GM21381 (cell line): Measurements from ENCODE around the gene HBZ.
"Not testable (repeated sequence)": the region's sequence is repeated elsewhere in the genome, so short reads cannot be mapped to it uniquely, and the experiment has no call there.

Experiments used
- ATAC-seq: cut with Tn5 transposase; IDR thresholded peaks from one replicate; pipeline ENCODE4 v1.9.1; 2021; ENCODE audit warnings: mild to moderate bottlenecking, moderate library complexity; ENCODE audit not compliant: unreplicated experiment

HBZ gene

DNA sequence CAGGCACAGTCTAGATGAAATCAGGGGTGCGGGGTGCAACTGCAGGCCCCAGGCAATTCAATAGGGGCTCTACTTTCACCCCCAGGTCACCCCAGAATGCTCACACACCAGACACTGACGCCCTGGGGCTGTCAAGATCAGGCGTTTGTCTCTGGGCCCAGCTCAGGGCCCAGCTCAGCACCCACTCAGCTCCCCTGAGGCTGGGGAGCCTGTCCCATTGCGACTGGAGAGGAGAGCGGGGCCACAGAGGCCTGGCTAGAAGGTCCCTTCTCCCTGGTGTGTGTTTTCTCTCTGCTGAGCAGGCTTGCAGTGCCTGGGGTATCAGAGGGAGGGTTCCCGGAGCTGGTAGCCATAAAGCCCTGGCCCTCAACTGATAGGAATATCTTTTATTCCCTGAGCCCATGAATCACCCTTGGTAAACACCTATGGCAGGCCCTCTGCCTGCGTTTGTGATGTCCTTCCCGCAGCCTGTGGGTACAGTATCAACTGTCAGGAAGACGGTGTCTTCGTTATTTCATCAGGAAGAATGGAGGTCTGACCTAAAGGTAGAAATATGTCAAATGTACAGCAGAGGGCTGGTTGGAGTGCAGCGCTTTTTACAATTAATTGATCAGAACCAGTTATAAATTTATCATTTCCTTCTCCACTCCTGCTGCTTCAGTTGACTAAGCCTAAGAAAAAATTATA lies 25.7 kb downstream of the HBZ start:
- ATAC-seq, result no peak

DNA sequence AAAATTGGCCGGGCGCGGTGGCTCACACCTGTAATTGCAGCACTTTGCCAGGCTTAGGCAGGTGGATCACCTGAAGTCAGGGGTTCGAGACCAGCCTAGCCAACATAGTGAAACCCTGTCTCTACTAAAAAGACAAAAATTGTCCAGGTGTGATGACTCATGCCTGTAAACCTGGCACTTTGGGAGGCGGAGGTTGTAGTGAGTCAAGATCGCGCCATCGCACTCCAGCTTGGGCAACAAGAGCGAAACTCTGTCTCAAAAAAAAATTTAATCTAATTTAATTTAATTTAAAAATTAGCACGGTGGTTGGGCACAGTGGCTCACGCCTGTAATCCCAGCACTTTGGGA lies 26.2 kb downstream of the HBZ start:
- no peak for ATAC-seq

DNA sequence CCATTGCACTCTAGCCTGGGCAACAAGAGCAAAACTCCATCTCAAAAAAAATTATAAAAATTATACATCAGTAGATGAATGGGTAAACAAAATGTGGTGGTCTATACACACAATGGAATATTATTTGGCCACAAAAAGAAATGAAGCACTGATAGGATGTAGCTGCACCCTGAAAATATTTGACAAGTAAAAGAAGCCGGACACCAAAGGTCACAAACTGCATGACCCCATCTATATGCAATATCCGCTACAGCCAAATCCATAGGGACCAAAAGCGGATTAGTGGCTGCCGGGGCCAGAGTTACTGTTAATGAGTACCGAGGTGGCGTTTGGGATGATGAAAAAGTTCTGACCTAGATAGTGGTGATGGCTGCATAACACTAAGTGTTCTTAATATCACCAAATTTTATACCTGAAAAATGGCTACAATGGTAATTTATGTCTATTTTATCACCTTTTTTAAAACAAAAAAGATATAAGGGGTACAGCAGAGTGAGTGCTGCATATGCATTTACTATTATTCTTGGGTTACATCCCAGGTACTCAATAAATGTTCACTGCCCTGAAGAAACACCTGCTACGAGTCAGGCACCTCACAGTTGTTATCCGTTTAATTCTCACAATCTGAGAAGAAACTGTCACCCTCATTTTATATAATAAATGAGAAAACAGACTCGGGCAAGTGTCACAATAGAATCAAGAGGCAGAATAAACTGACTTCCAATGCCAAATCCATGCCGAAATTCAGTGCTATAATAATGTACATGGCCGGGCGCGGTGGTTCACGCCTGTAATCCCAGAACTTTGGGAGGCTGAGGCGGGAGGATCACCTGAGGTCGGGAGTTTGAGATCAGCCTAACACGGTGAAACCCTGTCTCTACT lies 27.0 kb downstream of the HBZ start:
- ATAC-seq, result no peak

DNA sequence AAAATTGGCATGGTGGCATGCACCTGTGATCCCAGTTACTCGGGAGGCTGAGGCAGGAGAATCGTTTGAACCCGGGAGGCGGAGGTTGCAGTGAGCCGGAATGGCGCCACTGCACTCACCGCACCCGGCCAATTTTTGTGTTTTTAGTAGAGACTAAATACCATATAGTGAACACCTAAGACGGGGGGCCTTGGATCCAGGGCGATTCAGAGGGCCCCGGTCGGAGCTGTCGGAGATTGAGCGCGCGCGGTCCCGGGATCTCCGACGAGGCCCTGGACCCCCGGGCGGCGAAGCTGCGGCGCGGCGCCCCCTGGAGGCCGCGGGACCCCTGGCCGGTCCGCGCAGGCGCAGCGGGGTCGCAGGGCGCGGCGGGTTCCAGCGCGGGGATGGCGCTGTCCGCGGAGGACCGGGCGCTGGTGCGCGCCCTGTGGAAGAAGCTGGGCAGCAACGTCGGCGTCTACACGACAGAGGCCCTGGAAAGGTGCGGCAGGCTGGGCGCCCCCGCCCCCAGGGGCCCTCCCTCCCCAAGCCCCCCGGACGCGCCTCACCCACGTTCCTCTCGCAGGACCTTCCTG lies 27.7 kb downstream of the HBZ start, which contains the start of gene HBQ1:
HBQ1 (plus strand) TSS at position 359 of the 575 bp plus-strand sequence; CDS start at position 387, 28 bp downstream.
- no peak for ATAC-seq

DNA sequence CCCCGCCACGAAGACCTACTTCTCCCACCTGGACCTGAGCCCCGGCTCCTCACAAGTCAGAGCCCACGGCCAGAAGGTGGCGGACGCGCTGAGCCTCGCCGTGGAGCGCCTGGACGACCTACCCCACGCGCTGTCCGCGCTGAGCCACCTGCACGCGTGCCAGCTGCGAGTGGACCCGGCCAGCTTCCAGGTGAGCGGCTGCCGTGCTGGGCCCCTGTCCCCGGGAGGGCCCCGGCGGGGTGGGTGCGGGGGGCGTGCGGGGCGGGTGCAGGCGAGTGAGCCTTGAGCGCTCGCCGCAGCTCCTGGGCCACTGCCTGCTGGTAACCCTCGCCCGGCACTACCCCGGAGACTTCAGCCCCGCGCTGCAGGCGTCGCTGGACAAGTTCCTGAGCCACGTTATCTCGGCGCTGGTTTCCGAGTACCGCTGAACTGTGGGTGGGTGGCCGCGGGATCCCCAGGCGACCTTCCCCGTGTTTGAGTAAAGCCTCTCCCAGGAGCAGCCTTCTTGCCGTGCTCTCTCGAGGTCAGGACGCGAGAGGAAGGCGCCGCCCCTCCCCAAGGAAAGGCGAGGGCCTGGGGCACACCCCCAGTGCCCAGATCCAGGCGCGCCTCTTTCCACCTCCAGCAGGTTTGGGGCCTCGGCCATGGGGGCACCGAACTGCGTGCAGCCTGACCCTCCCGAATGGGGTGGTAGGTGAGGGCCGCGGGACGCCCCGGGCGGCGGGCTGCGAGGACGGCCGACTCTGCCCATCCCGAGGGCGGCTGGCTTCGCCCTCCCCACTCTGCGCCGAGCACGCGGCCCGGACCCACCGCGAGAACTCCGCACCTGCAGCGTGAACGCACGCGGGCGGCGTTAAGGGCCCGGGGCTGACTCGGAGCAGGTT lies 28.5 kb downstream of the HBZ start:
- no peak for ATAC-seq

DNA sequence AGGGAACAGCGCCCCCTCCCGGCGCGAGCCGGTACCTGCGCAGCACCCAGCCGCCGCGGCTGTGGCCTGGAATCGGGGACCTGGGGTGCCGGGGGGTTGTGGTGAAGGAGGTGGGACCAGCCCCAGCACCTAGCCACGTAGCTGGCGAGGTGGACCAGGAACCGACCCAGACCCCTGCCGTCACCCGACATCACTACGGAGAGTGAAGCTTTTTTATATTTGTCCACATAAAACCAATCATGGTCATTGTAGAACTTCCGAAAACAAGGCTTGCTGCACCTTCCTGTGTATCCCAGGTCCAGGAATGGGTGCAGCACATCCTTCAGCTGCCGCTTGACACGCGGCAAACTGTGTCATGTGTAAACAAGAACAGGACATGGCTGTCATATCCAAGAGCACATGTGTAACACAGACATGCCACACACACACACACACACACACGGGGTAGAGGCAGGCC lies 29.1 kb downstream of the HBZ start:
- no peak for ATAC-seq

DNA sequence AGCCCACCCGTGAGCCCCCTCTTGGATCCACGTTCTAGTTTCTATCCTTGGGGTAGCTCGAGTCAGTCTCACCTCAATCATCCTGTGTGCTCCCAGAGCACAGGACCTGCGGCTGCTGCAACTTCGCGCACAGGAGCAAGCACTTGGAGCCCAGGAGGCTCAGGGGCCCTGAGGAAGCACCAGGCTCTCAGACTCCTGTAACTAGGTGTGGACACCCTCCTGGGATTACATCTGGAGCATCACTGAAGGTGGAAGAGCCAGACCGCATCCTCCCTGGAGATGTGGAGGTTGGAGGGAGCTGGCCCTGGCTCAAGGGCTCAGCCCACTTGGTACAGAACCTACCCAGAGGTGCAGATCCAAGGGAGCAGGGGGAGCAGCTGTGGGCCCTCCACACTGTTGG lies 30.6 kb downstream of the HBZ start:
- ATAC-seq, result no peak

DNA sequence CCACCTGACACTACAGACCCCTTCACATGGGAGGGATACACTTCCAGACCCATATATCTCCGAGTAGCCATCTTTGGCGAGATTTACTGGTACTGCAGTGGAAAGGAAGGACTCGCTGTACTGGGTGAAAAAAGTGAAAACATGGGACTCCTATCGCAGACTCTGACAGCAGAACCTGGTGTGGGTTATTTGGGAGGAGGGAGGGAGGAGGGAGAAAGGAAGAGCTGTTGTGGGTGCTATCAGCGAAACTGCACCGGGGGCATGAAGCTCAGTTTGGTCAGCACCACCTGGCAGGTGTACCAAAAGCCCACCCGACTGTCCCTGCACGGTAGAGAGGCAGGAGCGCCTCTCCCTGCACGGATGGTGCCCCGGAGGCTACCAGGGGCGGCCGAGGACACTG lies 32.8 kb downstream of the HBZ start:
- no peak for ATAC-seq

DNA sequence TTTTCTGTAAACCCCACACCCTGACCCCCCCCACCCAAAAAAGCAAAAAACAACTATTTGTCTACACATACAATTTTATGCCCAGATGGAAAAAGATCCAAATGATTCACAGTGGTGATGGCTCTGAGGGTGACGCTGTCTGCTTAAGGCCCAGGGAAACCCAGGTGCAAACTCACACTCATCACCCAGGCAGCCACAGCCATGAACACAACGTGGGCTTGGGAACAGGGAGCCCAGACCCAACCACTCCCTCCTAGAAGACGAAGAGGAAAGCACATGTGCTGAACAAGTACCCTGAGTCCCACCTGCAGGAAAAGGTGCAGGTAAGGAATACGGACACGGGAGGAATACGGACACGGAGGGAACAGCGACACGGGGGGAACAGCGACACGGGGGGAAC lies 33.2 kb downstream of the HBZ start:
- no peak for ATAC-seq

DNA sequence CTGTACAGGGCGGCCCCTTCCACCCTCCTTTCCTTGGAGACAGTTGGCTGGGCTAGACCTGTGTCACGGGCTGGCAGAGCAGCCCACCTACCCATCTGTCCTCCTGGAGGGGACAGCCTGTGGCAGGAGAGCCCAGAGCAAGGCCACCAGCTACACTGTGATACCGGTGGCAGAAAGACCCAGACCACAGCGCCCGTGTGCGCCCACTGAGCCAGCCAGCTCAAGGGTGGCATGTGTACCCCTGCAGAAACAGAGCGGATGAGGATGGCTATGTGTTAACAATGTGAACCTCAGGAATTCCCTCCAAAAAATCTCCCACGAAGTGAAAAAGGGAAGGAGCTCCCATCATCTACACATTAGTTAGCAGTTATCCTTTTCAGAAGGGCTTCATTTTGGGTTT lies 34.9 kb downstream of the HBZ start:
- ATAC-seq, result no peak

DNA sequence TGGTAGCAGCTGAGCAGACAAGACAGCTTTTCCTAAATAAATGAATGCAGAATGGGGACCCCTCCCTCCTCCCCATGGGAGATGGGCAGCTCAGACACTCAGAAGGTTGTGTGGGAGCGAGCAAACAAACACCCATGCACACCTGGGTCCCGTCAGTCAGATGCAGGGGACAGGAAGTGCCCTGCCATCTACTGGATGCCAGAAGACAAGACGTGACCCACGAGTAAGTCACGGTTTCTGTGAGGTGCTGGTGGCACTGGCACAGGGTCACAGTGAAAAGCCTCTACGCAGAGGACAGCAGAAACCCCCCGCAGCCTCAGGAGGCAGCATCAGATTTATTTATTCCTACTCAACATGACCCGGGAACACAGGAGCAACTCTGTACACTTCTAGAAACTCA lies 36.2 kb downstream of the HBZ start:
- ATAC-seq, result no peak

DNA sequence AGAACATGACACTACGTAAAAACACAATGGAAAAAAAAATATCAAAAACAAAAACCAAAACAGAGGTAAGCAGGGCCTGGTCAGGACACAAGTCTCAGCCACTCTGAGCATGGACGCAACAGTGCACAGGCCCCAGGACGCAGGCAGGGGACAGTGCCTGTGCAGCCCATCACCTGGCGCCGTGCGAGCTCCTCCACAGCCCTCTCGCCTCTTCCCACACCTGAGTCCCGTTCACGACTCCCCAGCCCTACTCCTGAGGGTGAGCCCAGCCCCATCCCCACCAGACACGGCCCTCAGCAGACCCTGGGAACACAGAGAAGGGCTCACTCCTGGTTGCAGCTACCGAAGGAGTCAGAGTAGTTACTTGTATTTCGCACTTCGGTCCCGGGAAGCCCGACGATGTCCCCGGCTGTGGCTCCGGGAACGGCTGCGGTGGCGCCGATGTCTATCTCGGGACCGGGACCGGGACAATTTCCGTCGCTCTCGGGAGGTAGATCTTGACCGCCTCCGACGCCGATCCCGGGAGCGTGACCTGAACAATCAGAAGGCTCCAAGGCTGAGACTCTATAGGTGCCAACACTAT lies 37.3 kb downstream of the HBZ start:
- no peak for ATAC-seq

DNA sequence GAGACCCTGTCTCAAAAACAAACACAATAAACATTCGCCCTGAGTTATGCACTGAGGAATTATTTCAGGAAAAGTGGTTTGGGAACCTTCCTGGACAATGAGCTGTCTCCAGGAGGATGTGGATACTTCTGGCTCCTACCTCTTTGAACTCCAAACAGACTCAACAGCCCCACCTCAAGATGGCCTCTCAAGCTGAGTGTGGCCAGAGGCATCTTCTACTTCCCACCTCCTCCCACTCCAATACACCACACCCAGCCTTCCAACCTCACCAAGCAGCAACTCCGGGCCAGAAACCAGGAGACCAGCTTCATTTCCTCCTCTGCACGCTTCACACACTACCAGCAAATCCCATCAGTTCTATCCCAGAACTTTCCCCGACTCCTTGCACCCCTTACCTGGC lies 39.4 kb downstream of the HBZ start:
- ATAC-seq, result no peak

DNA sequence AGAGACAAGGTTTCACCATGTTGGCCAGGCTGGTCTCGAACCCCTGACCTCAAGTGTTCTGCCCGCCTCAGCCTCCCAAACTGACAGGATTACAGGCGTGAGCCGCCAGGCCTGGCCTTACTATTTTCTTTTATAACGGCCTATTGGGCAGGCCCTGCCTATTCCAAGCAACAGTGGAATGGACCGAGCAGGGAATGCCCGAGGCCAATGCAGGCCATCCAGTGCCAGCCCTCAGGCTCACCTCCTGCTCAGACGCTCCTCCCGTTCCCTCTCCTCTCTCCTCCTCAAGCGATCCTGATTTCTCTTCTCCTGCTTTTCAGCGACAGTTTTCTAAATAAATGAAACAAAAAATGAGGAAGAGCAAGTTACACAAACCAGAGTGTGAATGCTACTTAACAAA lies 40.2 kb downstream of the HBZ start:
- ATAC-seq, result no peak

DNA sequence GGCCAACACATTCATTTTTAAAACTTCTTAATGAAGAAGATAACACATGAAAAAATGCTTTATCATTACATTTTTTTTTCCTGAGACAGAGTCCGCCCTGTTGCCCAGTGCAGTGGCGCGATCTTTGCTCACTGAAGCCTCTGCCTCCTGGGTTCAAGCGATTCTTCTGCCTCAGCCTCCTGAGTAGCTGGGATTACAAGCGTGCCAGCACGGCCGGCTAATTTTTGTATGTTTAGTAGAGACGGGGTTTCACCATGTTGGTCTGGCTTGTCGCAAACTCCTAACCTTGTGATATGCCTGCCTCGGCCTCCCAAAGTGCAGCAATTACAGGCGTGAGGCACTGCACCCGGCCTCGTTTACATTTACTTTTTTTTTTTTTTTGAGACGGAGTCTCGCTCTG lies 41.0 kb downstream of the HBZ start:
- no peak for ATAC-seq

DNA sequence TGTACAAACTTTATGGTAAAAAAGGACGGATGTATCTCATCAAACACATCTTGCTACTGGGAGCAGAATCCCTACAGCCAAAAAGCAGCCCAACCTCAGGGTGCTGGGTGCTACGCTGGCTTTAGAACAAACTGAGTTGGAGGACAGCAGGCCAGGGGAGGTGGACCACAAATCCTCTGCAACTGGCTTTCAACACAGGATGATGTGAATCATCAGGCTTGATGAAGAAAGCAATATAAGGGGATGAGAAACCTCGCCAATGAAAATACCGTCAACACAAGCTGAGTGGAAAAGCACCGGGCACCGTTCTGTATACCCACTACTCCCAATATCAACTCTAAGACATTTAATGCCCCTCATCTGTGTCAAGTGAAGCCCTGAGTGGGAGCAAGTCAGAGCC lies 42.1 kb downstream of the HBZ start:
- ATAC-seq, result no peak

DNA sequence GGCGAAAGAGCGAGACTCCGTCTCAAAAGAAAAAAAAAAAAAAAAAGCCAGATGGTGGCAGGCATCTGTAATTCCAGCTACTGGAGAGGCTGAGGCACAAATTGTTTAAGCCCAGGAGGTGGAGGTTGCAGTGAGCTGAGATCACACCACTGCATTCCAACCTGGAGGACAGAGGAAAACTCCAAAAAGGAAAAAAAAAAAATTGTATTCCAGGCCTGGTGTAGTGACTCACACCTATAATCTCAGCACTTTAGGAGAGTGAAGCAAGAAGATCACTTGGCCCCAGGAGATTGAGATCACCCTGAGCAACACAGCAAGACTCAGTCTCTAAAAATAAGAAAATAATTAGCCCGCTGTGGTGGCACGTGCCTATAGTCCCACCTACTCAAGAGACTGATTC lies 47.9 kb downstream of the HBZ start:
- no peak for ATAC-seq

DNA sequence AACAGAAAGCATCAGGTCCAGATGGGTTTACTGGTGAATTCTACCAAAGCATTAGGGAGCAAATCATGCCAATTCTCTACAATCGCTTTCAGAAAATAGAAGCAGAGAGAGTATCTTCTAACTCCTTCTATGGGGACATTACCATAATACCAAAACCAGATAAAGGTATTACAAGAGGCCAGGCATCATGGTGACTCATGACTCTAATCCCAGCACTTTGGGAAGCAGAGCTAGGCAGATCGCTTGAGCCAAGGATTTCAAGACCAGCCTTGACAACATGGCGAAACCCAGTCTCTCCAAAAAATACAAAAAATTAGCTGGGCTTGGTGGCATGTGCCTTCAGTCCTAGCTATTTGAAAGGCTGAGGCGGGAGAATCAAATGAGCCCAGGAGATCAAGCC lies 50.8 kb downstream of the HBZ start:
- no peak for ATAC-seq

DNA sequence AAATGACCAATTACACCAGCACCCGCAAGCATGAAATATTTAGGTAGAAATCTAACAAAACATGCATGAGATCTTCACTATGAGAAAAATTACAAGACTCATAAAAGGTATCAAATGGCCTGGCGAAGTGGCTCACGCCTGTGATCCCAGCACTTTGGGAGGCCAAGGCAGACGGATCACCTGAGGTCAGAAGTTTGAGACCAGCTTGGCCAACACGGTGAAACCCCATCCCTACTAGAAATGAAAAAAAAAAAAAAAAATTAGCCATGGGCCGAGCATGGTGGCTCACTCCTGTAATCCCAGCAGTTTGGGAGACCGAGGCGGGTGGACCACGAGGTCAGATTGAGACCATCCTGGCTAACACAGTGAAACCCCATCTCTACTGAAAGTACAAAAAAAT lies 51.6 kb downstream of the HBZ start:
- not testable (repeated sequence) for ATAC-seq
